ENCODE data around the gene CDKAL1. TPM values are rescaled to one million over a fixed set of nuclear protein-coding genes. Genes with fewer than 3 reads are reported as not detected.
"Not testable (repeated sequence)": the region's sequence is repeated elsewhere in the genome, so short reads cannot be mapped to it uniquely, and the experiment has no call there.

Gene CDKAL1
- total RNA-seq, 1 donor from 2014 or later = 34.3 TPM

DNA sequence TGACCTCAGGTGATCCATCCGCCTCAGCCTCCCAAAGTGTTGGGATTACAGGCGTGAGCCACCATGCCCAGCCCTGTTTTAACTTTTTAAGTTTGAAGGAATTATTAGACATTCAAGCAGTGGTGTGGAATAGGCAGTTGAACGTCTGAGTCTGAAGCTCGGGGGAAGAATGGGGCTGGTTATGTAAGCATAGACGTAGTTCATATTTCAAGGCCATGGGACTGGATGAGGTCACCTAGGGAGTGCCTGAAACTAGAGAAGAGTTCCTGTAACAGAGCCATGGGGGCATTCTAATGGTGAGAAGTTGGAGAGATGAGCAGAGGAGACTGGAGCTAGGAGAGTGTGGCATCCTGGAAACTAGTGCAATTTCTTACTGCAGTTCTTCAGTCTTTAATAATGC, 6.4 kb downstream of the CDKAL1 start:
- H3K36me3 Mint-ChIP-seq (ENCODE audit: insufficient read depth) = peaks cover 20% of the 10 kb centered on the region
- no peak for DNase-seq (ENCODE audit: low spot score, unreplicated experiment)
- peaks cover 4% of the 10 kb centered on the region for H3K4me1 Mint-ChIP-seq (ENCODE audit: low read depth)
- peaks cover 5% of the 10 kb centered on the region for H3K9me3 Mint-ChIP-seq (ENCODE audit: low read depth)
- H3K27ac Mint-ChIP-seq = no peak overlapping the region
- no peak overlapping the region for H3K4me3 Mint-ChIP-seq (ENCODE audit: low read depth)
- no peak for TF ChIP-seq CTCF (IDR thresholded peaks at IDR 0.05; ENCODE audit: unreplicated experiment)
- H3K27me3 Mint-ChIP-seq = no peaks in the 10 kb centered on the region

DNA sequence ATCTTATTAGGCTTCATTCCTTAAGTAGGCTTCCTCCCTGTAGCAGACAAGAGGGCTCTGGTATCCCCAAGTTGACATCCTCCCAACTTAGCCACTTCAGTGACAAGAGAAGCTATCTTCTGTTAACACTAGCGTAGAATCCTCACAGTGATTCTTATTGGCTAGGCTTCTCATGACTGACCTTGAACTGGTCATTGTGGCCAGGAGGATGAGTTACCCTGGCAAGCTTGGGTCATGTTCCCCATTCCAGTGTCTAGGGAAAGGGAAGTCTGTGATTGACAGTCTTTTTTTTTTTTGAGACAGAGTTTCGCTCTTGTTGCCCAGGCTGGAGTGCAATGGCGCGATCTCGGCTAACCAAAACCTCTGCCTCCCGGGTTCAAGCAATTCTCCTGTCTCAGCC, 7.1 kb downstream of the CDKAL1 start:
- H3K4me1 Mint-ChIP-seq (ENCODE audit: low read depth) = peaks cover 1% of the 10 kb centered on the region
- H3K36me3 Mint-ChIP-seq (ENCODE audit: insufficient read depth) = peaks cover 26% of the 10 kb centered on the region
- DNase-seq (ENCODE audit: low spot score, unreplicated experiment) = no peak
- no peak overlapping the region for H3K27ac Mint-ChIP-seq
- no peaks in the 10 kb centered on the region for H3K27me3 Mint-ChIP-seq
- no peak for TF ChIP-seq CTCF (IDR thresholded peaks at IDR 0.05; ENCODE audit: unreplicated experiment)
- no peak overlapping the region for H3K4me3 Mint-ChIP-seq (ENCODE audit: low read depth)
- H3K9me3 Mint-ChIP-seq (ENCODE audit: low read depth) = peaks cover 9% of the 10 kb centered on the region

GRCh38 chr6:20542927-20543602, 8.8 kb downstream of the CDKAL1 start:
- H3K4me3 Mint-ChIP-seq (ENCODE audit: low read depth) = no peak overlapping the region
- H3K4me1 Mint-ChIP-seq (ENCODE audit: low read depth) = peaks cover 1% of the 10 kb centered on the region
- H3K27ac Mint-ChIP-seq = no peak overlapping the region
- no peaks in the 10 kb centered on the region for H3K27me3 Mint-ChIP-seq
- peaks cover 9% of the 10 kb centered on the region for H3K9me3 Mint-ChIP-seq (ENCODE audit: low read depth)
- TF ChIP-seq CTCF (IDR thresholded peaks at IDR 0.05; ENCODE audit: unreplicated experiment) = no peak
- DNase-seq (ENCODE audit: low spot score, unreplicated experiment) = no peak
- peaks cover 32% of the 10 kb centered on the region for H3K36me3 Mint-ChIP-seq (ENCODE audit: insufficient read depth)

DNA sequence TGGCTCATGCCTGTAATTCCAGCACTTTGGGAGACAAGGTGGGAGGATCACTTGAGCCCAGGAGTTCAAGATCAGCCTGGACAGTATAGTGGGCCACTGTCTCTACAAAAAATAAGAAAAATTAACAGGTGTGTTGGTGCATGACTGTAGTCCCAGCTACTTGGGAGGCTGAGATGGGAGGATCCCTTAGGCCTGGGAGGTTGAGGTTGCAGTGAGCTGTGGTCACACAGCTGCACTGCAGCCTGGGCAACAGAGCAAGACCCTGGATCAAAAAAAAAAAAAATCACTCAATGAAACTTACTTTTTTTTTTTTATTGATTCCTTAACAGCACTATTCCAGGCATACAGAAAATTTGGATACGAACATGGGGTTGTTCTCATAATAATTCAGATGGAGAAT, 14.0 kb downstream of the CDKAL1 start:
- H3K36me3 Mint-ChIP-seq (ENCODE audit: insufficient read depth) = peaks cover 33% of the 10 kb centered on the region
- H3K27ac Mint-ChIP-seq = no peak overlapping the region
- DNase-seq (ENCODE audit: low spot score, unreplicated experiment) = no peak
- H3K9me3 Mint-ChIP-seq (ENCODE audit: low read depth) = peaks cover 9% of the 10 kb centered on the region
- H3K4me1 Mint-ChIP-seq (ENCODE audit: low read depth) = no peaks in the 10 kb centered on the region
- no peaks in the 10 kb centered on the region for H3K27me3 Mint-ChIP-seq
- TF ChIP-seq CTCF (IDR thresholded peaks at IDR 0.05; ENCODE audit: unreplicated experiment) = no peak
- H3K4me3 Mint-ChIP-seq (ENCODE audit: low read depth) = no peak overlapping the region

DNA sequence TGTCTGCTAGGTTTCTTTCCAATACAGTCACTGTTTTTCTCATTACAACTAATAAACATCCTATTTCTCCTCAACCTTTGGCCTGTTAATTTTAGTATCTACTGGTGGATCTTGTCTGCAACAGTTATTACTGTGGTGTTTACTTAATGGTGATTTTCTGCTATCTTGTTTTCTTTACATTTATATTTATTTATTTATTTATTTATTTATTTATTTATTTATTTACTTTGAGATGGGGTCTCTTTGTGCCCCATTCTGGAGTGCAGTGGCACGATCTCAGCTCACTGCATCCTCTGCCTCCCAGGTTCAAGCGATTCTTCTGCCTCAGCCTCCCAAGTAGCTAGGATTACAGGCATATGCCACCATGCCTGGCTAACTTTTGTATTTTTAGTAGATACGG, 15.1 kb downstream of the CDKAL1 start:
- H3K27me3 Mint-ChIP-seq; H3K27ac Mint-ChIP-seq; H3K4me1 Mint-ChIP-seq (ENCODE audit: low read depth); H3K4me3 Mint-ChIP-seq (ENCODE audit: low read depth); DNase-seq (ENCODE audit: low spot score, unreplicated experiment); H3K9me3 Mint-ChIP-seq (ENCODE audit: low read depth): not testable (repeated sequence)
- H3K36me3 Mint-ChIP-seq (ENCODE audit: insufficient read depth) = peaks cover 35% of the 10 kb centered on the region

- Mint-ChIP-seq H3K36me3 (ENCODE audit: insufficient read depth) (peaks cover 24% of the 10 kb centered on the region), H3K4me1 (ENCODE audit: low read depth) (peaks cover 10% of the 10 kb centered on the region), H3K27me3 (no peaks in the 10 kb centered on the region), H3K4me3 (ENCODE audit: low read depth) (no peak overlapping the region), H3K27ac (no peak overlapping the region), H3K9me3 (ENCODE audit: low read depth) (peaks cover 2% of the 10 kb centered on the region)
- DNase-seq (ENCODE audit: low spot score, unreplicated experiment) = no peak
- no peak for TF ChIP-seq CTCF (IDR thresholded peaks at IDR 0.05; ENCODE audit: unreplicated experiment)
Measured at GRCh38 chr6:20554326-20554725, 20.1 kb downstream of the CDKAL1 start.

Data from progenitor cell of endocrine pancreas (in vitro differentiated cells).